ENCODE measurements around the gene PAX5. TPM values are rescaled to one million over a fixed set of nuclear protein-coding genes. Genes with fewer than 3 reads are reported as not detected.

Gene PAX5
- total and polyA plus RNA-seq, 2 donors (not counting 1 experiment from before 2014, with no cell fraction given), result not detected

- H3K4me2 ChIP-seq (ENCODE audit: extremely low read depth, insufficient read depth, low read length), result no peak overlapping the region
- no peaks in the 10 kb centered on the region for H3K4me1 ChIP-seq (ENCODE audit: control insufficient read depth, extremely low read depth, insufficient read depth, low read length)
- H3K27ac ChIP-seq (ENCODE audit: insufficient read depth, low read length), result no peak overlapping the region
- no peak overlapping the region for H2AFZ ChIP-seq (ENCODE audit: low read length)
- H3K27me3 ChIP-seq (ENCODE audit: control insufficient read depth, insufficient read depth, low read length), result peaks cover 22% of the 10 kb centered on the region
- no peak overlapping the region for H3K9ac ChIP-seq (ENCODE audit: insufficient read depth, low read length)
- no peaks in the 10 kb centered on the region for H3K36me3 ChIP-seq (ENCODE audit: control insufficient read depth, insufficient read depth, low read length)
- no peaks in the 10 kb centered on the region for H4K20me1 ChIP-seq (ENCODE audit: control insufficient read depth, extremely low read depth, insufficient read depth, low read length)
- H3K4me3 ChIP-seq (replicated peaks in 1 of 4; ENCODE audit: control extremely low read depth in 1 of 4, insufficient read depth in 1 of 4, low read depth in 3 of 4, low read length in 4 of 4), result no peak overlapping the region
- TF ChIP-seq, protein P1, sequence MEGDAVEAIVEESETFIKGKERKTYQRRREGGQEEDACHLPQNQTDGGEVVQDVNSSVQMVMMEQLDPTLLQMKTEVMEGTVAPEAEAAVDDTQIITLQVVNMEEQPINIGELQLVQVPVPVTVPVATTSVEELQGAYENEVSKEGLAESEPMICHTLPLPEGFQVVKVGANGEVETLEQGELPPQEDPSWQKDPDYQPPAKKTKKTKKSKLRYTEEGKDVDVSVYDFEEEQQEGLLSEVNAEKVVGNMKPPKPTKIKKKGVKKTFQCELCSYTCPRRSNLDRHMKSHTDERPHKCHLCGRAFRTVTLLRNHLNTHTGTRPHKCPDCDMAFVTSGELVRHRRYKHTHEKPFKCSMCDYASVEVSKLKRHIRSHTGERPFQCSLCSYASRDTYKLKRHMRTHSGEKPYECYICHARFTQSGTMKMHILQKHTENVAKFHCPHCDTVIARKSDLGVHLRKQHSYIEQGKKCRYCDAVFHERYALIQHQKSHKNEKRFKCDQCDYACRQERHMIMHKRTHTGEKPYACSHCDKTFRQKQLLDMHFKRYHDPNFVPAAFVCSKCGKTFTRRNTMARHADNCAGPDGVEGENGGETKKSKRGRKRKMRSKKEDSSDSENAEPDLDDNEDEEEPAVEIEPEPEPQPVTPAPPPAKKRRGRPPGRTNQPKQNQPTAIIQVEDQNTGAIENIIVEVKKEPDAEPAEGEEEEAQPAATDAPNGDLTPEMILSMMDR (conservative IDR thresholded peaks at IDR 0.05 in 1 of 2, IDR thresholded peaks at IDR 0.05 in 1 of 2; ENCODE audit: low read depth in 1 of 2, low read length in 2 of 2), result no peak
- peak; percentile 12 for TF ChIP-seq EZH2 (IDR thresholded peaks at IDR 0.05; ENCODE audit: low read length, missing control alignments)
- no peak for DNase-seq (ENCODE audit: low read depth in 2 of 2)
- H3K79me2 ChIP-seq (ENCODE audit: control insufficient read depth, insufficient read depth, low read length), result no peaks in the 10 kb centered on the region
- H3K9me3 ChIP-seq (ENCODE audit: control insufficient read depth, insufficient read depth, low read depth, low read length), result no peaks in the 10 kb centered on the region
Observed at GRCh38 chr9:36893911-36894310, 140.2 kb downstream of the PAX5 start.

GRCh38 chr9:36893184-36893583 is 140.9 kb downstream of the PAX5 start:
- no peak overlapping the region for H2AFZ ChIP-seq (ENCODE audit: low read length)
- no peak for DNase-seq (ENCODE audit: low read depth in 2 of 2)
- no peaks in the 10 kb centered on the region for H3K36me3 ChIP-seq (ENCODE audit: control insufficient read depth, insufficient read depth, low read length)
- no peak overlapping the region for H3K4me3 ChIP-seq (replicated peaks in 1 of 4; ENCODE audit: control extremely low read depth in 1 of 4, insufficient read depth in 1 of 4, low read depth in 3 of 4, low read length in 4 of 4)
- H3K27me3 ChIP-seq (ENCODE audit: control insufficient read depth, insufficient read depth, low read length), result peaks cover 18% of the 10 kb centered on the region
- no peaks in the 10 kb centered on the region for H3K79me2 ChIP-seq (ENCODE audit: control insufficient read depth, insufficient read depth, low read length)
- H3K4me1 ChIP-seq (ENCODE audit: control insufficient read depth, extremely low read depth, insufficient read depth, low read length), result no peaks in the 10 kb centered on the region
- no peak overlapping the region for H3K27ac ChIP-seq (ENCODE audit: insufficient read depth, low read length)
- no peak overlapping the region for H3K4me2 ChIP-seq (ENCODE audit: extremely low read depth, insufficient read depth, low read length)
- H3K9me3 ChIP-seq (ENCODE audit: control insufficient read depth, insufficient read depth, low read depth, low read length), result no peaks in the 10 kb centered on the region
- no peak overlapping the region for H3K9ac ChIP-seq (ENCODE audit: insufficient read depth, low read length)
- TF ChIP-seq, protein P1 (conservative IDR thresholded peaks at IDR 0.05 in 1 of 2, IDR thresholded peaks at IDR 0.05 in 1 of 2; ENCODE audit: low read depth in 1 of 2, low read length in 2 of 2), result no peak
- no peak for TF ChIP-seq EZH2 (IDR thresholded peaks at IDR 0.05; ENCODE audit: low read length, missing control alignments)
- H4K20me1 ChIP-seq (ENCODE audit: control insufficient read depth, extremely low read depth, insufficient read depth, low read length), result no peaks in the 10 kb centered on the region

GRCh38 chr9:36892279-36892678 is 141.8 kb downstream of the PAX5 start:
- H3K4me1 ChIP-seq (ENCODE audit: control insufficient read depth, extremely low read depth, insufficient read depth, low read length), result no peaks in the 10 kb centered on the region
- no peak overlapping the region for H3K4me3 ChIP-seq (replicated peaks in 1 of 4; ENCODE audit: control extremely low read depth in 1 of 4, insufficient read depth in 1 of 4, low read depth in 3 of 4, low read length in 4 of 4)
- H3K79me2 ChIP-seq (ENCODE audit: control insufficient read depth, insufficient read depth, low read length), result no peaks in the 10 kb centered on the region
- H3K27ac ChIP-seq (ENCODE audit: insufficient read depth, low read length), result no peak overlapping the region
- no peak for DNase-seq (ENCODE audit: low read depth in 2 of 2)
- TF ChIP-seq EZH2 (IDR thresholded peaks at IDR 0.05; ENCODE audit: low read length, missing control alignments), result no peak
- TF ChIP-seq, protein P1 (conservative IDR thresholded peaks at IDR 0.05 in 1 of 2, IDR thresholded peaks at IDR 0.05 in 1 of 2; ENCODE audit: low read depth in 1 of 2, low read length in 2 of 2), result no peak
- peaks cover 15% of the 10 kb centered on the region for H3K27me3 ChIP-seq (ENCODE audit: control insufficient read depth, insufficient read depth, low read length)
- no peak overlapping the region for H3K4me2 ChIP-seq (ENCODE audit: extremely low read depth, insufficient read depth, low read length)
- H3K9me3 ChIP-seq (ENCODE audit: control insufficient read depth, insufficient read depth, low read depth, low read length), result no peaks in the 10 kb centered on the region
- no peak overlapping the region for H3K9ac ChIP-seq (ENCODE audit: insufficient read depth, low read length)
- H4K20me1 ChIP-seq (ENCODE audit: control insufficient read depth, extremely low read depth, insufficient read depth, low read length), result no peaks in the 10 kb centered on the region
- no peaks in the 10 kb centered on the region for H3K36me3 ChIP-seq (ENCODE audit: control insufficient read depth, insufficient read depth, low read length)
- H2AFZ ChIP-seq (ENCODE audit: low read length), result no peak overlapping the region
